Prostate gland (tissue), 2 donors: ENCODE data around the gene PARVB. TPM values are rescaled to one million over a fixed set of nuclear protein-coding genes. Genes with fewer than 3 reads are reported as not detected.

Experiments used
- DNase-seq: peaks from one replicate; pipeline ENCODE4 v3.0.0-alpha.2; 2019; ENCODE audit warnings: low spot score
- H3K27ac ChIP-seq, 2 donors: fragments of 200-600 bp; sonication (generic); 2 replicates each; pipeline ENCODE4 v1.5.1; 2017 to 2019
- H3K27me3 ChIP-seq: fragments of 200-600 bp; sonication (generic); replicated peaks from 2 replicates; pipeline ENCODE4 v1.5.1; 2019; ENCODE audit not compliant: insufficient read depth
- H3K36me3 ChIP-seq, 2 donors: fragments of 200-600 bp; sonication (generic); 1 replicate in 1 of 2; 2 replicates in 1 of 2; pipeline versions ENCODE4 v1.5.1 to v1.8.1; 2017 to 2019
- H3K4me1 ChIP-seq: fragments of 200-600 bp; sonication (generic); replicated peaks from 2 replicates; pipeline ENCODE4 v1.5.1; 2019
- H3K4me3 ChIP-seq, 2 donors: fragments of 200-600 bp; sonication (generic); 2 replicates each; pipeline ENCODE4 v1.5.1; 2017 to 2019
- H3K9me3 ChIP-seq: fragments of 200-600 bp; sonication (generic); 2 replicates; pipeline ENCODE4 v1.5.1; 2017
- CTCF ChIP-seq, 4 experiments: fragments of 200-600 bp in 2 of 4; fragments of 450-650 bp in 2 of 4; sonication (generic) in 2 of 4; IDR thresholded peaks; 1 replicate in 3 of 4; 2 replicates in 1 of 4; pipeline ENCODE4 v1.5.1; 2016 to 2019; ENCODE audit warnings: antibody characterized with exemption in 4 of 4, mild to moderate bottlenecking in 2 of 4, moderate library complexity in 2 of 4
- POLR2A ChIP-seq: fragments of 450-650 bp; IDR thresholded peaks from one replicate; pipeline ENCODE4 v1.6.1; 2016; ENCODE audit warnings: antibody characterized with exemption, mild to moderate bottlenecking
- POLR2AphosphoS5 ChIP-seq: sonication (generic); formaldehyde crosslinking; IDR thresholded peaks from one replicate; pipeline ENCODE4 v1.6.1; 2017; ENCODE audit warnings: antibody characterized with exemption
- WGBS: methylation state at CpG from one replicate; pipeline ENCODE4 v1.1.5; 2018; 5-methylcytosine and 5-hydroxymethylcytosine counted together
- intact Hi-C: fragments of 100-400 bp; cut with DNase I; formaldehyde crosslinking; loops from one replicate; pipeline ENCODE4 v1.14.2; 2022
- total RNA-seq, 2 donors: library from RNA; depleted of rRNA; stranded (reverse); fragments of >200 nt; gene quantifications; one replicate each; pipeline ENCODE4 v1.1.0, GENCODE V29; 2016

Gene PARVB
- total RNA-seq, 2 donors from 2014 or later: 11.7 to 28.4 TPM

- Histone ChIP-seq H3K27me3 (no peaks in the 10 kb centered on the region), H3K4me1 (no peaks in the 10 kb centered on the region), H3K4me3 (no peak overlapping the region), H3K9me3 (no peaks in the 10 kb centered on the region), H3K36me3 (no peaks in the 10 kb centered on the region), H3K27ac (no peak overlapping the region)
- intact Hi-C loops: no loop called here
- WGBS: 99% methylated on average over 8 of the region's 8 CpGs
- DNase-seq: no peak
- no peak for TF ChIP-seq POLR2AphosphoS5
- TF ChIP-seq POLR2A: no peak
- TF ChIP-seq CTCF (IDR thresholded peaks at IDR 0.05): no peak
Measured at GRCh38 chr22:44188316-44188715, 164.2 kb downstream of the PARVB start.

GRCh38 chr22:44188986-44189630 is 165.0 kb downstream of the PARVB start:
- no peak for TF ChIP-seq POLR2A
- no peak for TF ChIP-seq POLR2AphosphoS5
- no peak for TF ChIP-seq CTCF (IDR thresholded peaks at IDR 0.05)
- Histone ChIP-seq H3K27me3 (no peaks in the 10 kb centered on the region), H3K27ac (no peak overlapping the region), H3K9me3 (no peaks in the 10 kb centered on the region), H3K36me3 (no peaks in the 10 kb centered on the region), H3K4me3 (no peak overlapping the region), H3K4me1 (no peaks in the 10 kb centered on the region)
- no peak for DNase-seq
- intact Hi-C loops: no loop called here
- 92% methylated on average over 12 of the region's 12 CpGs for WGBS

- H3K9me3 ChIP-seq: no peaks in the 10 kb centered on the region
- no peak for DNase-seq
- no peaks in the 10 kb centered on the region for H3K27me3 ChIP-seq
- WGBS: 92% methylated on average over 12 of the region's 12 CpGs
- TF ChIP-seq POLR2AphosphoS5 (no peak), CTCF (IDR thresholded peaks at IDR 0.05) (no peak), POLR2A (no peak)
- intact Hi-C loops: no loop called here
- H3K36me3 ChIP-seq: no peaks in the 10 kb centered on the region
- no peak overlapping the region for H3K4me3 ChIP-seq
- H3K4me1 ChIP-seq: no peaks in the 10 kb centered on the region
- H3K27ac ChIP-seq: no peak overlapping the region
Measured at GRCh38 chr22:44190381-44190976, 166.4 kb downstream of the PARVB start.

GRCh38 chr22:44191036-44191454 is 166.9 kb downstream of the PARVB start:
- no peaks in the 10 kb centered on the region for H3K9me3 ChIP-seq
- no peak for DNase-seq
- WGBS: 73% methylated on average over 9 of the region's 9 CpGs
- TF ChIP-seq CTCF (IDR thresholded peaks at IDR 0.05): no peak
- TF ChIP-seq POLR2AphosphoS5: no peak
- no peak for TF ChIP-seq POLR2A
- no peak overlapping the region for H3K4me3 ChIP-seq
- no peaks in the 10 kb centered on the region for H3K4me1 ChIP-seq
- no peaks in the 10 kb centered on the region for H3K27me3 ChIP-seq
- intact Hi-C loops: no loop called here
- H3K36me3 ChIP-seq: no peaks in the 10 kb centered on the region
- H3K27ac ChIP-seq: no peak overlapping the region
